ENCODE data around the gene GAREM2. TPM values are rescaled to one million over a fixed set of nuclear protein-coding genes. Genes with fewer than 3 reads are reported as not detected.

Gene GAREM2
- polyA plus RNA-seq, 1 donor: 6.7 TPM

GRCh38 chr2:26169226-26169625 is 3.7 kb upstream of the GAREM2 start:
- no peak for DNase-seq

GRCh38 chr2:26169681-26170414 is 3.0 kb upstream of the GAREM2 start:
- no peak for DNase-seq

DNA sequence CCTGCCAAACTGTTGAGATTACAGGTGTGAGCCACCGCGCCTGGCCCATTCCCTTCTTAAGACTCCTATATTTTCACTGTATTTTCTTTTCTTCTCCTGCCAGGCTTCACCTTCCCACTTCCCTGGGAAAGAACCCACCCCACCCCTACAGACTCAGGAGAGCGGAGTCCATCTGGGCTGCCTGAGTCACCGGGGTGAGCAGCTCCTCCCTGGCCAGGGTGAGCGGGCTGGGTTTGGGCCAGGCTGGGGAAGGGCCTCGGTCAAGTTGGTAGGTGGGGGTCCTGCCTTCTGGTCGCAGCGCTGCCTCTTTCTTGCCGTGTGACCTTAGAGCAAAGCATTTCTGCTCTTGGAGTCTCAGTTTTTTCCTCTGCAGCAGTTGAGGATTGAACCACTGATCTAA is 2.1 kb upstream of the GAREM2 start:
- DNase-seq: no peak

GRCh38 chr2:26172189-26172870 is 558 bp upstream of the GAREM2 start:
- DNase-seq: no peak

DNA sequence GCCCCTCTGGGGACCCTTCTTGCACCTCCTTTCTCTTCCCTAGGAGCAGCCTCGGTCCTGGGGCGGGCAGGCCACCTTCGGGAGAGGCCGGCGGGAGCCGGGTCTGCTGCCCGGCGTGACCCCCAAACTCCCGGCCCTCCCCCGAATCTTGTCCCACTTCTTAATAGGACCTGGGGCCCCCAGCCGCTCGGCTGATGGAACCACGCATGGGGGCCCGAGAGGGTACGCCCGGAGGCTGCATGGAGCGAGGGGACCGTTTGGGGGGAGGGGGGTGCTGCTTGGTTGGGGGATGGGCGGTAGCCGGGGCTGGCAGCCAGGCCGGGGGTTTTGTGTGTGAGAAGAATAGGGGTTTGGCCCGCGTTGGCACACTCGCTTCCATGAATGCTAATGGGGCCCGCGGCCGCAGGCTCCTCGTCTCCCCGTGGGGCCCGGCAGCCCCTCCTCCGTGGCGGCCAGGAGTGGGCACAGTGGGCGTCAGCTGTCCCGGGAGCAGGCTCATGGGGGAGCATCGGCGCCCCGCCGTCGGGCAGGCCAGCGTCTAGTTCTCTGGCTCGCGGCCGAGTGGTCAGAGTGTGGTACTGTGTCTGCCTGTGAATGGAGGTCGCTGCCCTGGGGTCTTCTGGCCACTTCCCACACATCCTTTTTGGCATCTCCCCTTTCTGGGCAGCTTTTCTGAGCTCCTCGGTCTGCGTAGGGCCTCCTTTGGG is 1.0 kb downstream of the GAREM2 start:
- DNase-seq: no peak

DNA sequence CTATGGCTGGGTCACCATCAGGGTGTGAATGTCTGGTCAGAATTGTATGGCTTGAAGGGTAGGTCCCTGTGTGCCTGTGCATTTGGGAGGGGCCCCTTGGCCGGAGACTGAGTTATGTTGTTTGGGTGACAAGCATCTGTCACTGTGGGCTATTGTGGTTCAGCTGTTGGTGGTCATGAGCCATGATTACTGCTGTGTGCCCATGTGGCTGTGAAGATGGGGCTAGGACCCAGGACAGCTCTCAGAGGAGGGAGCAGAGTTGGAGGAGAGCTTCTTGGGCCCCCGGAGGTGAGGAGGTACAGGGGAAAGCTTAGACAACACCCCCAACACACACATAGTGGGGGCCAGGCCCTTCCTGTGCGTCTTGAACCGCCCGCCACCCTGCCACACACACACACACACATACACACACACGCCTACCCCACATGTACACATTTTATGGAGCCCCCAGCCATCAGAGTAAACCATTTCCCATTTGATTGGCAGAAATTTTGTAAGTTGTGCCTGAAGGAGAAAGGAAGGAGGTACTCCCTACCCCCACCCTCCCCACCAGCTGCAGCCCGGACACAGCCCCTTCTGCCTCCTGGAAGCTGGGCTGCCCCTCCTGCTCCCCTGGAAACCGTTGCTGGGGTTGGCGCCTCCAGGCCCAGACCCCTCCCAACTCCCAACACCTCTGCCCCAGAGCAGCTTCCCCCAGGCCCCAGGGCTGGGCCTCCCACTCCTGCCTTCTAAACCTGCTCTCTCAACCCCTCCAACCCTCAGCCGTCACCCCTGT is 2.0 kb downstream of the GAREM2 start:
- no peak for DNase-seq

- DNase-seq: no peak
Observed at GRCh38 chr2:26175466-26176278, 2.8 kb downstream of the GAREM2 start.

DNA sequence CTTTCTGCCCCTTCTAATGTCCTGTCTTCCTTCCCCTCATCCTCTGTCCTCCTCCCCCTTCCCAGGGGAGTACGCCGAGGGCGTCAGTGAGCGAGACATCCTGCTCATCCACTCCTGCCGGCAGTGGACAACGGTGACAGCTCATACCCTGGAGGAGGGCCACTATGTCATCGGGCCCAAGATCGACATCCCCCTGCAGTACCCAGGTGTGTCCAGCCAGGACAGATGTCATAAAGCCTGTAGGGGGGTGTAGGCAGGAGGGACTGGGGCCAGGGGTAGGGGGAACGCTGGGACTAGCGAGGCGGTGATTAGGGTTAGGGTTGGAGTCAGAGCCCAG is 3.4 kb downstream of the GAREM2 start:
- no peak for DNase-seq

DNA sequence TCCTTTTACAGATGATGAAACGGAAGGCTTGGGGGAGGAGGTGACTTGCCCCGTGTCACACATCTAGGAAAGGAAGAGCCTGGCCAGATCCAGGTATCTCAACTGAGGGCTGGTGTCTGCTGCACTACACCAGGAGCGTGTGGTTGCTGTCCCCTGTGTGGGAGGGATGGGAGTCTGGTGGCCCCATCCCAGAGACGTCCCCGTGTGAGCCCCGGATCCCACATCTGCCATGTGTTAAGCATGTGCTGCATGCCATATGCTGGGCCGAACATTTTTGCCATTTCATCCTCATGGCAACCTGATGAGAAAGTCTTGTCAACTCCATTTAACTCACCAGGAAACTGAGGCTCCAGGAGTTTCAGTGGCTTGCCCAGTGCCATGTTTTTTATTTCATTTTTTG is 4.2 kb downstream of the GAREM2 start:
- DNase-seq: no peak

DNA sequence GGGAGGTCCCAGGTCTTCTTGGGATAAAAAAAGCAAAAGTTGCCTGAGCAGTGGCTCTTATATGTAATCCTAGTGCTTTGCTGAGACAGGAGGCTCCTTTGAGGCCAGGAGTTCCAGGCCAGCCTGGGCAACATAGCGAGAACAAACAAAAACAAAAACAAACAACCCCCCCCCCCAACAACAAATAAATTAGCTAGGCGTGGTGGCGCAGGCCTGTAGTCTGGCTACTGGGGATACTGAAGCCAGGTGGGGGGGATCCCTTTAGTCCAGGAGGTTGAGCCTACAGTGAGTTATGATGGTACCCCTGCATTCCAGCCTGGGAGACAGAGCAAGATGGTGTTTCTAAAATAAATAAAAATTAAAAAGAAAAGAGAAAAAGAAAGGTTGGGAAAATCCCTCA is 5.4 kb downstream of the GAREM2 start:
- DNase-seq: no peak

GRCh38 chr2:26178746-26179436 is 6.0 kb downstream of the GAREM2 start:
- DNase-seq: peak; percentile 62

- DNase-seq: no peak
Observed at GRCh38 chr2:26179446-26179913, 6.6 kb downstream of the GAREM2 start.

GRCh38 chr2:26182441-26182840 is 9.6 kb downstream of the GAREM2 start:
- no peak for DNase-seq

DNA sequence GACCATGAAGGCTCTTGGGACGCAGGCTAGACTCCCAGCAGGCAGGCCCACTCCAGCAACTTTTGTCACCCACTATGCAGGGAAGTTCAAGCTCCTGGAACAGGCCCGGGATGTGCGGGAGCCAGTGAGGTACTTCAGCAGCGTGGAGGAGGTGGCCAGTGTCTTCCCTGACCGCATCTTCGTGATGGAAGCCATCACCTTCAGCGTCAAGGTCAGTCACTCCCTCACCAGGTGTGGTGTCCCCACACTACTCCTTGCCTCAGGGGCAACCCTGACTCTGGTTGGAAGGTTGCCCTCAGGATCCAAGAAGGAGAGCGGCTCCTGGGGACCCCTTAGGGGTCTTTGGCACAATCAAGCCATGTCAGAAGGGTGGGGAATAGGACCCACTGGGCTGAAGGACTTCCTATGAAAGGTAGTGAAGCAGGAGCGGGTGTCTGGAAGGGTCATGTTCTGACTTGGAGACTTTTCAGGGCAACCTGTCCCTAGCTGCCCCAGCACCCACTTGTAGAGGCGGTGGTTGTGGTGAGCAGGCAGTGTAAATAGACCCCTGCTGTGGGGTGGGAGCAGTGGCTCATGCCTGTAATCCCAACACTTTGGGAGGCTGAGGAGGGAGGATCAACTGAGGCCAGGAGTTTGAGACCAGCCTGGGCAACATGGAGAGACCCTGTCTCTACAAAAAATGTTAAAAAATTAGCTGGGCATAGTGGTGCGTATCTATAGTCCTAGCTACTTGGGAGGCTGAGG is 10.2 kb downstream of the GAREM2 start:
- no peak for DNase-seq

GRCh38 chr2:26184121-26184520 is 11.2 kb downstream of the GAREM2 start:
- no peak for DNase-seq

GRCh38 chr2:26184555-26185303 is 11.8 kb downstream of the GAREM2 start:
- peak; percentile 83 for DNase-seq

- no peak for DNase-seq
Observed at GRCh38 chr2:26185304-26185928, 12.5 kb downstream of the GAREM2 start.

DNA sequence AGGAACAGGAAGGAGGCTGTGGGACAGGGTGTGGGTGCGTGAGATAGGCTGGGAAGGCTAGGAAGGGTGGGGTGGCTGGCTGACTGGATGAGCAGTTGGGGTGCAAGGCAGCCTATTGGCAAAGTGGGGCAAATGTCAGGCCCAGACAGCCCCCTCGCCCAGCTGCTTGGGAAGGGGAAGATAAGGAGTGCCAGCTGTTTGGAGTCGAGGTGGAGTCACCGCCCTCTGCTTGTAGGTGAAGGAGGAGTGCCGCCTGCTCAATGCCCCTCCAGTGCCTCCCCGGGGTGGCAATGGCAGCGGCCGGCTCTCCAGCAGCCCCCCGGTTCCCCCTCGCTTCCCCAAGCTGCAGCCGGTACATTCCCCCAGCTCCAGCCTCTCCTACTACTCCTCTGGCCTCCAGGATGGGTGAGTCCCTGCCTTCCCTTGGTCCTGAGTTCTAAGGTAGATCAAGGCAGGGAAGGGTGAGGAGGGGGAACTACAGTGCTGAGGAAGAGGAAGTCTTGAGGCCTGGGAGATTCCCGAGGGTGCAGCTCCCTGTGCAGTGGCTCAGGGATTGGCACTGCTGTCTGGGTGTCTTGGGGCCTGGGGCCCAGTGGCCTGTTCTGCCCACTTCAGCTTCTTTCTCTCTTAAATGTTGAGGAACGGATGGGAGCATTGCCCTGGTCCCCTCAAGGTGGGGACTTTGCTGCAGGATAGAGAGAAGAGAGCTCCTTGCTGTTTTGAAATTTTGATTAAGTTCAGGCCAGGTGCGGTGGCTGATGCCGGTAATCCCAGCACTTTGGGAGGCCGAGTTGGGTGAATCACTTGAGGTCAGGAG is 13.3 kb downstream of the GAREM2 start:
- DNase-seq: no peak

Measured in left kidney (tissue), 2 donors.